AG09309 (cell line): ENCODE results near the gene TBCD.
A peak's percentile ranks its signal among the peaks of the same experiment; 100 is the strongest.

ENCODE experiments used
- DNase-seq: peaks from one replicate; pipeline ENCODE4 v3.0.0-alpha.2; 2010; ENCODE audit warnings: low read depth
- H3K4me3 ChIP-seq: 2 replicates; pipeline ENCODE4 v1.5.1; 2011; ENCODE audit warnings: mild to moderate bottlenecking, low read depth, low read length, moderate library complexity; ENCODE audit not compliant: control insufficient read depth
- CTCF ChIP-seq: IDR thresholded peaks from 2 replicates; pipeline ENCODE4 v1.5.1; 2011; ENCODE audit warnings: mild to moderate bottlenecking, low read depth, low read length, inconsistent platforms; ENCODE audit not compliant: insufficient read depth, control insufficient read depth; ENCODE audit errors: missing control alignments

The TBCD gene

GRCh38 chr17:82915010-82915756 lies 163.3 kb downstream of the TBCD start:
- no peak for DNase-seq

GRCh38 chr17:82915757-82916027 lies 163.8 kb downstream of the TBCD start:
- no peak overlapping the region for H3K4me3 ChIP-seq
- TF ChIP-seq CTCF, result no peak
- no peak for DNase-seq

More at GRCh38 chr17:82915010-82915756, 163.3 kb downstream of the TBCD start:
- peak; percentile 19 for TF ChIP-seq CTCF
- no peak overlapping the region for H3K4me3 ChIP-seq

GRCh38 chr17:82917699-82918345 lies 166.0 kb downstream of the TBCD start:
- TF ChIP-seq CTCF, result peak; percentile 43
- DNase-seq, result no peak
- H3K4me3 ChIP-seq, result no peak overlapping the region

GRCh38 chr17:82918508-82918907 lies 166.6 kb downstream of the TBCD start:
- TF ChIP-seq CTCF, result no peak
- no peak for DNase-seq
- no peak overlapping the region for H3K4me3 ChIP-seq

- TF ChIP-seq CTCF, result no peak
These were observed 168.3 kb downstream of the TBCD start for GRCh38 chr17:82920150-82920549.

GRCh38 chr17:82920715-82921114 lies 168.8 kb downstream of the TBCD start:
- H3K4me3 ChIP-seq, result no peak overlapping the region
- no peak for TF ChIP-seq CTCF
- no peak for DNase-seq

More at GRCh38 chr17:82920150-82920549, 168.3 kb downstream of the TBCD start:
- no peak overlapping the region for H3K4me3 ChIP-seq
- no peak for DNase-seq
